DMS153 treated with DMSO at 0.1 percent for 48 hours (cell line): ENCODE data around the gene VPS26B.
"Not testable (repeated sequence)": the region's sequence is repeated elsewhere in the genome, so short reads cannot be mapped to it uniquely, and the experiment has no call there.

Source experiments
- DNase-seq: peaks from one replicate; lab custom pipeline; 2025; ENCODE audit not compliant: unreplicated experiment; lab: John Stamatoyannopoulos, UW

Gene VPS26B

GRCh38 chr11:134281635-134282034 is 57.2 kb downstream of the VPS26B start:
- DNase-seq: not testable (repeated sequence)

GRCh38 chr11:134282121-134283045 is 57.9 kb downstream of the VPS26B start:
- no peak for DNase-seq

- no peak for DNase-seq
Measured at GRCh38 chr11:134283461-134284230, 59.2 kb downstream of the VPS26B start.

- not testable (repeated sequence) for DNase-seq
Measured at GRCh38 chr11:134284349-134284748, 59.9 kb downstream of the VPS26B start.

- no peak for DNase-seq
Measured at GRCh38 chr11:134287561-134287960, 63.1 kb downstream of the VPS26B start.

- no peak for DNase-seq
Measured at GRCh38 chr11:134288486-134288885, 64.0 kb downstream of the VPS26B start.

- DNase-seq: no peak
Measured at GRCh38 chr11:134289167-134289566, 64.7 kb downstream of the VPS26B start.

GRCh38 chr11:134289789-134290188 is 65.3 kb downstream of the VPS26B start:
- DNase-seq: no peak

- DNase-seq: no peak
Measured at GRCh38 chr11:134290646-134291045, 66.2 kb downstream of the VPS26B start.

GRCh38 chr11:134291196-134291595 is 66.7 kb downstream of the VPS26B start:
- no peak for DNase-seq

- DNase-seq: no peak
Measured at GRCh38 chr11:134292661-134293060, 68.2 kb downstream of the VPS26B start.

- no peak for DNase-seq
Measured at GRCh38 chr11:134293119-134294113, 68.9 kb downstream of the VPS26B start.

GRCh38 chr11:134294664-134295063 is 70.2 kb downstream of the VPS26B start:
- DNase-seq: no peak
